HG02943 (cell line): ENCODE results near the gene MX1.

Experiments used
- ATAC-seq: cut with Tn5 transposase; IDR thresholded peaks from one replicate; pipeline ENCODE4 v1.9.1; 2021; ENCODE audit warnings: mild to moderate bottlenecking, low read depth, moderate library complexity; ENCODE audit not compliant: unreplicated experiment

The MX1 gene

DNA sequence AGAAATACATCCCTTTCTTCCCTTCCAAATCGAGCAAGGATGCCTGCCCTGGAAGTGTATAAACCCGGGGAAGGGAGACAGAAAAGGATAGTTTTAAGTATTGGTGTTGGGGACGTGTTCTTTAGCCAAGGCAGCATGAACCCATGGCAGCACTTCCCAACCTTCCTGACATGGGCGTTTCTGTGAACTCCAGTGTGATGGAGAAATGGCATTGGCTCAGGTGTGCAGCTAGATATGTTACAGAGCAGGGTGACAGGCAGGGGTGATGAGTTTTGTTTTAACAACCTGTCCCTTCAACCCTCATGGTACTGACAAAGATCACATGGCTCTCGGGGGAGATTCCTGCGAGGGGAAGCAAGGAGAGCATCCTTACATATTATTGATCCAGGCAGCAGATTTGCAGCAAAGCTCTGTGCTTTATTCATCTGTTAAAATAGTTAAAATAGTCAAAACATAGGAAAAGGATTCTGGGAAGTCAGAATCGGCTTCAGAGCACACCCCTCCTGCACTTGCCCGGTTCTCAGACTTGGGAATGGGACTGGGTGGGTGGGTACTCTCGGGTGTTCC, 4.0 kb downstream of the MX1 start:
- ATAC-seq: no peak

DNA sequence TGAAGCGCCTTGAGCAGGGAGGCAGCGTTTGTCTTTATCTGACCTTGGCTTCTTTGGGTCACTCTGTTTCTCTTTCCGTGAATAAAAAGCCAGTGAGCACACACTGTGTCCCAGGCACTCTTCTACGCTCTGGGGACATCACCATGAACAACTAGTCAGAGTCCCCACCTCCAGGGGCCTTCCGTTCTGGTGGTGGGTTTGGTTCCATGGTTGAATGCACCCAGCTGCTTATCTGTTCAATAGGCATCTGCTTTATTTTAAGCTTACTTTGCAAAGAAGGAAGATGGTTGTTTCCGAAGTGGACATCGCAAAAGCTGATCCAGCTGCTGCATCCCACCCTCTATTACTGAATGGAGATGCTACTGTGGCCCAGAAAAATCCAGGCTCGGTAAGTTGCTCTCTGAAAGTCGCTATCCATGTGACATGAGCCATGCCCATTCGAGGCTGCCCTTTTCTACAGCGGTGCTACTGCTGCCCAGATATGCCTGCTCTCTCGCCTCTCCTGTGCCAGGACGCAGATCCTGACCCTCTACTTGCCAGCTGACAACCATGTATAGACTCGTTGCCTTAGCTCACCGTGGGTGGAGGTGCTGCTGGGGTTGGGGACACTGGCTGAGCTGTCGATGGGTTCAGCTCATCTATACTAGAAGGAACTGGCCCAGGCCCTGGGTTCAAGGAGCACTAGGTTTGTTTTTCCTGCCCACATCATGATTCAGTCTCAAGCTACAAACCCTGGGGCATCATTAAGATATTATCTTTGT, 5.9 kb downstream of the MX1 start:
- peak; percentile 71 for ATAC-seq

DNA sequence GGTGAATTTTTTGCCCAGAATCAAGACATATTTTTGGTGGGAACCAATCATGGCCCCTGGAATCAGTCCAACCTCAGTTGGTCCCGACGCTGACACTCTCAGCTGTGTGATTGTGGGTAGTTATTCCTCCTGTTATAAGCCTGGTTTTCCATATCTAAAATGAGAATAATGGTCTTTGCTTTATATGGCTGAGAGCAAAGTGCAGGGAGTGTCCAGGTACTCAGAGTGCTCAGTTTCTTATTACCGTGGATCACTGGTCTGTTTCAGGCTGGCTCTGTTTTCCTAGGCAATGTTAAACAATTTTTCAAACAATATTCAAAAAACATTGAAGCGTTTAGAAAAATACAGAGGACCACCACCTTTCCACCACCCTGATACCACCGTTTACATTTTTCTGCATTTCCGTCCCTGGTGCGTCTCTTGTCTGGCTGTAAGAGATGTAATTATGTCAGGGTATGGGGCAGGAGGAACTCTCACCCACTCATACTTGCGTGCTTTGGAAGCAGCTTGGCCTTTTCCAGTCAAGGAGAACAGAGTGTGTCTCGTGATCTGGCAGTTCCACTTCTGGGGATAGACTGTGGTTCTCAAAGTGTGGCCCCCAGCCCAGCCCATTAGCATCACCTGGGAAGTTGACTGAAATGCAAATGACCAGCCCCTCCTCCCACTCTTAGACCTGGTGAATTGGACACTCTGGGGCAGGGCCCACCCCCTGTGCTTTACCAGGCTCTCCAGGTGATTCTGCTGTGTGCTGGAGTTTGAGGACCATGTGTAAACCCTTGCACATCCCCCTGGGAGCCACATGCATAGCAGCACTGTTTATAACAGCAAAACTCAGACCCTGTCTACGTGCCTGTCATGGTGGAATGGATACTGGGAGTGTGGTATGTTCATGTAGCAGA, 6.8 kb downstream of the MX1 start:
- no peak for ATAC-seq

DNA sequence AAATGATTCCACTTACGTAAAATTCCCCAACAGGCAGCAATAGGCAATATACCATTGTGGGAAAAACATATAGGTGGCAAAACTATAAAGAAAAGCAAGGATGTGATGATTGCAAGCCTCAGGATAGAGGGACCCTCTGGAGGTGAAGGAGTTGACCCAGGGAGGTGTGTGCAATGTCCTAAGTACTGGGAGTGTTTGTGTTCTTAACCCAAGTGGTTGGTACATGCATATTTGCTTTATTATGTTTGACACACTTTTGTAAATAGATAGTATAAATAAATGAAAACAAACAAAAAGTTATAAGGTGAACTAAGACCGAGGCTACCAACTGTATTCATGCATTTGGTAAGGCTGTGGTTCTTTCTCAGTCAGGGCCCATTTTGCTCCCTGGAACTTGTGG, 7.5 kb downstream of the MX1 start:
- ATAC-seq: no peak

DNA sequence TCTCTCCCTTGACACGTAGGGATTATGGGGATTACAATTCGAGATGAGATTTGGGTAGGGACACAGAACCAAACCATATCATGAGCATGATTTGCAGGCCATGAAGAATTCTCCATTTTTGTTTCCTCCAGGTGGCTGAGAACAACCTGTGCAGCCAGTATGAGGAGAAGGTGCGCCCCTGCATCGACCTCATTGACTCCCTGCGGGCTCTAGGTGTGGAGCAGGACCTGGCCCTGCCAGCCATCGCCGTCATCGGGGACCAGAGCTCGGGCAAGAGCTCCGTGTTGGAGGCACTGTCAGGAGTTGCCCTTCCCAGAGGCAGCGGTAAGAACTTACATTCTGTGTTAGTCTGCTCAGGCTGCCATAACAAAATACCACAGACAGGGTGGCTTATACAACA, 9.7 kb downstream of the MX1 start:
- ATAC-seq: no peak

DNA sequence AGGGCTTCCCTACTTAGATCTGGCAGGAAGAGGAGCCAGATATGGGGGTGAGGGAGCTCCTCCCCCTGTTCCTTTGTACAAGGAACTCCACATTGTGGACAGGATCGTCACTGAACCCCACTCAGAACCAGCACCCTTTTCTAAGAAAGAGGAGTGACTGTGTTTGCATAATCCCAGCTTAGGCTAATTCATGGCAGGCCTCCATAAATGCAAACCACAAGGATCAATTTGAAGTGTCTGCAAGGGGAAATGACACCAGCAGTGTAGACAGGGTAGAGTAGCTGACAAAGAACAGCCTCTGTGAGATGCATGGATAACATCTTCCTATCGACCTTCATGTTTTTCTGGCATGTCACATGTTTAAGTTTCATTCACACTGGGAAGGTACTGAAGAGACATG, 11.7 kb downstream of the MX1 start:
- ATAC-seq: no peak

DNA sequence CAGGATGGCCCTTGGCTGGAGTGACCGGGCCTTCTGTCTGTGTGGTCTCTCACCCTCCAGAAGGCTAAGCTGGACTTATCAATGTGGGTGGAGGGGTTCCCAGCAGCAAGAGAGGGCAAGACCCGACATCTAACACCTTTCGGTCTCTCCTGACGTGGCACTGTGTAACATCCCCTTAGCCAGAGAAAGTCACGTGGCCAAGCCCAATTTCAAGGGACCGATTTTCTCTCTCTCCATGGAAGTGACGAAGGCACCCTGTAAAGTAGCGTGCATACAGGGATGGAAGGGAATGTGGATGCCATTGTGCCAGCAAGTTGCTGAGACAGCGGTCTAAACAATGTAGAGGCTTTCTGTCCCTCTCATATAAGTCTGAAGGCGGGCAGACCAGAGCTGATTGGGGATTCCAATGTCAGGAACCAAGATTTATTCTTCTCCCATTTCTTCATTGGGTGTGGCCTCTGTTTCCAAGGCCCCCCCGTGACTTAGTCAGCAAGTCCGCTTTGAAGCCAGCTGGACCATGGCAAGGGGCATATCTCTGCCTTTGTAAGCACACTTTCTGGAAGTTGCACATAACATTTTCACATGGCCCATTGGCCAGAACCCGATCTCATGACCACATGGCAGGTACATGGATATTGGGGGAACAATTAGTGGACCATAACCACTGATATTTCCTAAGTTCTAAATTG, 12.5 kb downstream of the MX1 start:
- ATAC-seq: no peak

DNA sequence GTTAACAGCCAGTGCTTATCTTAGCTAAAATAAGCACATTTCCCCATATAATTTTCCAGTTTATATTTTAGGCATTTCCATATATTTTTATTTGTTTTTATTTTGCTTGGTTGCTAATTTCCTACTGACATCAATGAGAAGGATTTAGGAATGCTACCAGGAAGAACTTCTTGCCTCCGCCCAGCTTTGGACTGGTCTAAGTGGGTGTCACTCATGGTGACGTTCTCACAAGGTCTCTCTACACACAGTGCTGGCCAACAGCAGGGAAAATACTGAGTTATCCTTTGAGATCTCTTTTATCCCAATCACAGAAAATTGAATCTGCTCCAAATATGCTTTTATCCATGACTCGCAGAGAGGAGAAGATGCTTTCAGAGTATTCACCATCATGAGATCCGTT, 13.2 kb downstream of the MX1 start:
- no peak for ATAC-seq

DNA sequence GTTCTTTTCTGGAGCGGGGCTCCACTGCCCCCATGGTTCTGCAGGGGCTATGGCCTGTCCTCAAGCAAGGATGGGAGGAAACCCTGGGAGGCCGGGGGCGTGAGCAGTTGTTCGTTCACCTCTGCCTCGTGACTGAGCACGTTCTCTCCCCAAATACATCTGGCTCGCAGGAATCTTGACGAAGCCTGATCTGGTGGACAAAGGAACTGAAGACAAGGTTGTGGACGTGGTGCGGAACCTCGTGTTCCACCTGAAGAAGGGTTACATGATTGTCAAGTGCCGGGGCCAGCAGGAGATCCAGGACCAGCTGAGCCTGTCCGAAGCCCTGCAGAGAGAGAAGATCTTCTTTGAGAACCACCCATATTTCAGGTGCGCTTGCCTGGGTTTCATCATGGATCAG, 15.5 kb downstream of the MX1 start:
- no peak for ATAC-seq

DNA sequence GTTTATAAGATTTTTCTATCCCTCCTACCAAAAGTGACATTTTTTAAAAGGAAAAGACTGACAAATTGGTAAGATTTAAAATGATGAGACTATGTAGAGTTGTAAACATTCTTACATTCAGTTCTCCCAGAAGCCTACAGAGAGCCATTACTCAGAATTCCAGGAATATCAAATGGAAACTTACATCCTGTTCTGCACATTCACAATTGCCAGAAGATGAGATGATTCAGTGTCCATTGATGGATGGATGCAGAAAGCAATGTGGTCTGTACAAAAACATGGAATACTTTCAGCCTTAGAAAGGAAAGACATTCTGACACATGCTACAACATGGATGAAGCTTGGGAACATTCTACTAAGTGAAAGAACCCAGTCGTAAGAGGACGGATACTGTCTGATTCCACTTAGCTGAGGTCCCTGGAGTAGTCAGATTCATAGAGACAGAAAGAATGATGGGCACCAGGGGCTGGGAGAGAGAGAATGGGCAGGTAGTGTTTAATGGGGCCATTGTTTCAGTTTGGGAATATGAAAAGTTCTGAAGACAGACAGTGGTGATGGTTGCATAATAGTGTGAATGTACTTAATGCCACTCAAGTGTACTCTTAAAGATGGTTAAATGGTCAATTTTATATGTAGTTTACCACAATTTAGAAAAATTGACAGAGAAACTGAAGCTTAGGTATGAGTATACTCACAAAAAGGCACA, 16.6 kb downstream of the MX1 start:
- ATAC-seq: no peak

DNA sequence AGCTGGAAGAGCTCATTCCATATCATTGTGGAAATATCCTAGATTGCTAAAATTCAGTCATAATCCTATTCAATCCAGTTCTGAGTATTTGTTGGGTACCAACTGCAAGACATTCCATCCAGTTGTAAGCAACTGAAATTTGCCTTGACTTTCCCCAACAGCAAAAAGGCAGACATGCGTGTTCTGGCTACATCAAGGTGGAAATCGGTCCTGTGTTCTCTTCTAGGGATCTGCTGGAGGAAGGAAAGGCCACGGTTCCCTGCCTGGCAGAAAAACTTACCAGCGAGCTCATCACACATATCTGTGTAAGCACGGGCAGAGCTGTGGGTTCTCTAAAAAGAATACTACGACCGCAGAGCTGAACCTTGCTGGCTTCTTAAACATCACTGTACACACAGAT, 17.5 kb downstream of the MX1 start:
- no peak for ATAC-seq

DNA sequence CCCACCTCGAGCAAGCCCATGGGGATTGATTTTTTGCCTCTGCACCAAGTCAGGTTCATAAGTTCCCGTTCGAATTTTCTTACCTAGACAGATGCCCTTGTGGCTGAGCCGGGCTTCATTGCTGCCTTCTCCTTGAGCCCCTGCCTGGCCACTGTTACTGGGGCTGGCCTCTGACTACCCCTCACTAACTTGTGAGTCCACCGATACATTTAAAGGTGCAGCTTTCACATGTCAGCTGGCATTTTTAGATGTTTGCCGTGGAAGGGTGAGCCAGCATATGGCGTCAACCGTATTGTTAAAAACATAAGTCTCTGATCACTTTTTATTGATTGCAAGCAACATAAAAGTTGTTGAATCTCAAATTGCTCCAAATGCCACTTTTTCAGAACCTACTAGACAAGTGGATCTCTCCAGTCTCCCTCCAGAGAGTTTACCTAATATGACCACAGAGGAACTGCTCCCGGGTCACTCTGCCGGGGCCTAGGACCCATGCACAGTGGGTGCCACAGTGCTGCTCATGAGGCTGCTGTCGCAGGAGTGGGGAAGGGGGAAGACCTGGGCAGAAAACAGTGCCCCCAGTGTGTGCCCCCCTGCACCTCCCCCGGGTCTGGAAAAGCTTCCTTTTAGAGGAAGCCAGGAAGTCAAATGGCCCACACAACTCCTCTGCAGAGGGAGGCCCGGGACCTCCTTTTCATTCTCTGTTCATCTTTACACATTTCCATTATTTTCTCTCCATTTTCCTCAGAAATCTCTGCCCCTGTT, 18.8 kb downstream of the MX1 start:
- ATAC-seq: no peak

DNA sequence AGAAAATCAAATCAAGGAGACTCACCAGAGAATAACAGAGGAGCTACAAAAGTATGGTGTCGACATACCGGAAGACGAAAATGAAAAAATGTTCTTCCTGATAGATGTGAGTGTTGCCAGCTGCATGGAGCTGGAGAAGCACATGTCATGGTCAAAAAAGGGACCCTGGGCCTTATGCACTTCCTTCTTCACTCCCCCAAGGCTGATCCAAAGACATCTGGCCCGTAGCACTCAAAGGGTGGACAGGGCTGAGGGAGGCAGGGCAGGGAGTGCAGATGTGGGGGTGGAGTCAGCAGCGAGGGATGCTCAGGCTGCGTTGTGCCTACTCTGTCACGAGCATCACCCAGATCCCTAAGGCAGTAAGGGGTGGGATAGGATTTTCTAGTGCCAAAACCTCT, 19.4 kb downstream of the MX1 start:
- no peak for ATAC-seq

DNA sequence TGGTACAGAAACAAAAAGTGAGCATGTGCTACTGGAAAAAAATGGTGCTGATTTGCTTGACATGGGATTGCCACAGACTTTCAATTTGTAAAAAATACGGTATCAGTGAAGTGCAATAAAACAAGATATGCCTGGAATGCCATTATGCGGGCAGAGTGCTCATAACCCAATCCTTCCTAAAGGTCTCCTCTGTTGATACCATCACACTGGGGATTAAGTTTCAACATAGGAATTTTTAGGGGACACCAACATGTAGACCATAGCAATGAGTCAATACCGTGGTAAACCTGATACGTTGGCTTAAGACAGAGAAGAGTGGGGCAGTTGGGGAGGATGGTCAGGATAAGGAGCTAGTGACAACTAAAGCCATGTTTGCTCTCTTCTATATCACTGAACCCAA, 20.5 kb downstream of the MX1 start:
- no peak for ATAC-seq

DNA sequence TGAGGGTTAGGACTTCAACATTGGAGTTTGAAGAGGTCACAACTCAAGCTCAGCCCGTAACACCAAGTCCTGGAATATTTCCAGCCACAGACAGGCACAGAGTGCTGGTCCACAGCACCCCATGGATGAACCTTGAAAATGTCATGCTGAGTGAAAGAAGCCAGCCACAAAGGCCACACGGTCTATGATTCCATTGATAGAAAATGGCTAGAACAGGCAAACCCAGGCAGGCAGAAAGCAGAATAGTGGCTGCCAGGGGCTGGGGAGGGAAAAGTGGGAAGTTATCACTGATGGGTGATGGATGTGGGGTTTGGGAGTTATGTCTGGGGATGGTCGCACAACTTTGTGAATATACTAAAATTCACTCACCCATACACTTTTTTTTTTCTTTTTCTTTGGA, 21.3 kb downstream of the MX1 start:
- ATAC-seq: no peak

DNA sequence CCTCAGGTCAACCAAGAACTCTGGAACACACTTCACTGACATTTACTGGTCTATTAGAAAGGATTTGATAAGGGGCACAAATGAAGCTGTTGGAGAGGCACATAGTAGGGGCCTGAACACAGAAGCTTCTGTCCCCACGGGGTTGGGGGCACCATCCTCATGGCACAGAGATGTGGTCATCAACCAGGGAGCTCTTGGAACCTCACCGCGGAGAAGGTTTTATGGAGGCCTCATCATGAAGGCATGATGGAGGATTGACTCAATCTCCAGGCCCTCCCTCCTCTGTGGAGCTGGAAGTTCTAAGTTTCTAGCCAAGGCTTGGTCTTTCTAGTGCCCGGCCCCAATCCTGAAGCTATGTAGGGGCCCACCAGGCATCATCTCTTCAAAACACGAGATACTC, 23.6 kb downstream of the MX1 start:
- no peak for ATAC-seq

DNA sequence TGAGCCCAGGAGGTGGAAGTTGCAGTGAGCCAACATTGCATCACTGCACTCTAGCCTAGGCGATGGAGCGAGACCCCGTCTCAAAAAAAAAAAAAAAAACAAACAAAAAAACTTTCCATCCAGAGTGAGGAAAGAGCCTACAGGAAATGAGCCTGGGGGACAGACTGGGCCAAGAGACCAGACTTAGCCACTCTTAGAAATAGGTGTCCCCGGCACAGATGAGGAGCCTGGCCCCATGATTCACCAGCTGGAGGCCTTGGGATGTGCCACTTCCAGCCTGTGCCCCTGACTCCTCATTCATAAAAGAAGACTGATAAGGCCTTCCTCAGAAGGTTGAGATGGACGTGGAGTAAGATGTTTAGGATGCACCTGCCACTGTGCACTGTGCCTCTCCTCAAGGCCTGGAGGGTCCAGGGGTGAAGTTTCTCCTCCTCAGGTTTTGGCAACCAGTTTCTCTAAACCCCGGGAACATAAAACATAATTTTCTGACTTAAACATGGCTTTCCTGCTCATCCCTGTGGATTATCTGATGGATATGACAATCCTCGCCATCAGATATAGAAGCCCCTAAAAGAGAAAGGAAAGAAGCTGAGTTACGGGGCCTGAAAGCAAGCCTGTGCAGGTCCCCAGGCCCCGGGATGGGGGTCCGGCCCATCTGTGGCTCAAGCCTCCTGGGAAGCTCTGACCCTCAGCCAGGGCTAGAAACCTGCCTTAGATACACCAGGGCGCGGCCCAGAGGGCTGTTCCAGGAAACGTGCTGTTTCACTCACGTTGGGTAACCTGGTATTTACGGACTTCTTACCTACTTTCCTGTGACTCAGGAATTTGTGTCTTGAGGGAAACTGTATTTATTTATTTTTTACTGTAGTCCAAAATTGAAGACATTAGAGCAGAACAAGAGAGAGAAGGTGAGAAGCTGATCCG, 26.0 kb downstream of the MX1 start:
- ATAC-seq: no peak

DNA sequence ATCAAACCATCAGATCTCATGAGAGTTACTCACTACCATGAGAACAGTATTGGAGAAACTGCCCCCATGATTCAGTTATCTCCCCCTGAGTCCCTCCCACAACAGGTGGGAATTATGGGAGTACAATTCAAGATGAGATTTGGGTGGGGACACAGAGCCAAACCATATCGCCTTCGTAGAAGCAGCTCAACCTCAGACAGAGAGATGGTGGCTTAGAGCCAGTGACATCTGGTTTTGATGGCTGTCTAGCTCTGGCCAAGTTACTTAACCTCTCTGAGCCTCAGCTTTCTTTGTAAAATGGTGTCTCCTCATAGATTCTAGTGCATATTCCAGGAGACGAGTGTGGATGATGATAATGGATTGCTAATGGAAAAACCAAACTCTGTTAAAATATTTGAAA, 27.2 kb downstream of the MX1 start:
- no peak for ATAC-seq

DNA sequence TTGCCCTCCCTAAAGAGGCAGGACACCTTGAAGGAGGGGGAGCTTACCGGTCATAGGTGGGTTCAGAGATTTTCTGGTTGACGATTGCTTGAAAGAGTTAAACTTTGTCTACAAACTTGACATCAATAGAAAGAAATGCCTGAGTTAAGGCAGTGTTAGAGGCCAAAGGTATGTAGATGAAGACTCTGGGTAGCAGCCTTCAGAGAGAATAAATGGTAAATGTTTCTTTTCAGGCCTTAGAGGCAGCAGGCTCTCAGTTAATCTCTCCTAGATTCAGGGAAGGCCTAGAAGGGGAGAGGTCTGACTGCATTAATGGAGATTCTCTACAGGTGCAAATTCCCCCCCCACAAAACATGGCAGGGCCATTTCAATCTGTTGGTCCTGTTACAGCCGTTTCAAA, 27.7 kb downstream of the MX1 start:
- ATAC-seq: no peak
